ENCODE measurements around the gene CNNM2.
A peak's percentile ranks its signal among the peaks of the same experiment; 100 is the strongest.
"Not testable (repeated sequence)": the region's sequence is repeated elsewhere in the genome, so short reads cannot be mapped to it uniquely, and the experiment has no call there.

CNNM2 gene

GRCh38 chr10:102964713-102965112 is 46.6 kb downstream of the CNNM2 start:
- no peak for FAIRE-seq
- DNase-seq (ENCODE audit: insufficient read length, low spot score): no peak

GRCh38 chr10:102965311-102965851 is 47.3 kb downstream of the CNNM2 start:
- DNase-seq (ENCODE audit: insufficient read length, low spot score) (no peak), FAIRE-seq (no peak)

- no peak for DNase-seq (ENCODE audit: insufficient read length, low spot score)
- FAIRE-seq: no peak
Observed at GRCh38 chr10:102967123-102967522, 49.0 kb downstream of the CNNM2 start.

GRCh38 chr10:102970562-102971340 is 52.7 kb downstream of the CNNM2 start:
- FAIRE-seq (no peak), DNase-seq (ENCODE audit: insufficient read length, low spot score) (no peak)

GRCh38 chr10:102975483-102976379 is 57.6 kb downstream of the CNNM2 start:
- no peak for FAIRE-seq
- no peak for DNase-seq (ENCODE audit: insufficient read length, low spot score)

GRCh38 chr10:102976380-102976726 is 58.3 kb downstream of the CNNM2 start:
- FAIRE-seq: not testable (repeated sequence)

GRCh38 chr10:102982296-102982695 is 64.2 kb downstream of the CNNM2 start:
- no peak for DNase-seq (ENCODE audit: insufficient read length, low spot score)

More at GRCh38 chr10:102976380-102976726, 58.3 kb downstream of the CNNM2 start:
- not testable (repeated sequence) for DNase-seq (ENCODE audit: insufficient read length, low spot score)

GRCh38 chr10:102984086-102984485 is 66.0 kb downstream of the CNNM2 start:
- FAIRE-seq (no peak), DNase-seq (ENCODE audit: insufficient read length, low spot score) (no peak)

More at GRCh38 chr10:102982296-102982695, 64.2 kb downstream of the CNNM2 start:
- FAIRE-seq: no peak

GRCh38 chr10:102985811-102986210 is 67.7 kb downstream of the CNNM2 start:
- DNase-seq (ENCODE audit: insufficient read length, low spot score) (no peak), FAIRE-seq (no peak)

- no peak for FAIRE-seq
Observed at GRCh38 chr10:102988404-102989314, 70.6 kb downstream of the CNNM2 start.

GRCh38 chr10:102994531-102995295 is 76.6 kb downstream of the CNNM2 start:
- no peak for FAIRE-seq
- DNase-seq (ENCODE audit: insufficient read length, low spot score): no peak

More at GRCh38 chr10:102988404-102989314, 70.6 kb downstream of the CNNM2 start:
- DNase-seq (ENCODE audit: insufficient read length, low spot score): peak; percentile 30

GRCh38 chr10:102996876-102997275 is 78.8 kb downstream of the CNNM2 start:
- DNase-seq (ENCODE audit: insufficient read length, low spot score): no peak
- FAIRE-seq: no peak

- FAIRE-seq (no peak), DNase-seq (ENCODE audit: insufficient read length, low spot score) (no peak)
Observed at GRCh38 chr10:102997998-102998397, 79.9 kb downstream of the CNNM2 start.

- FAIRE-seq: no peak
- no peak for DNase-seq (ENCODE audit: insufficient read length, low spot score)
Observed at GRCh38 chr10:102998399-102998907, 80.4 kb downstream of the CNNM2 start.

- not testable (repeated sequence) for FAIRE-seq; DNase-seq (ENCODE audit: insufficient read length, low spot score)
Observed at GRCh38 chr10:103000050-103000449, 82.0 kb downstream of the CNNM2 start.

- FAIRE-seq: no peak
Observed at GRCh38 chr10:103007017-103007416, 88.9 kb downstream of the CNNM2 start.

GRCh38 chr10:103013416-103013815 is 95.3 kb downstream of the CNNM2 start:
- FAIRE-seq: no peak

More at GRCh38 chr10:103007017-103007416, 88.9 kb downstream of the CNNM2 start:
- DNase-seq (ENCODE audit: insufficient read length, low spot score): no peak

GRCh38 chr10:103019425-103019824 is 101.3 kb downstream of the CNNM2 start:
- FAIRE-seq: no peak
- DNase-seq (ENCODE audit: insufficient read length, low spot score): no peak

More at GRCh38 chr10:103013416-103013815, 95.3 kb downstream of the CNNM2 start:
- no peak for DNase-seq (ENCODE audit: insufficient read length, low spot score)

Measured in HTR-8/SVneo (cell line).